SKM-1 treated with dmso at 0.1 percent for 144 hours (cell line): ENCODE data around the gene SMNDC1.
A peak's percentile ranks its signal among the peaks of the same experiment; 100 is the strongest.

ENCODE experiments used
- DNase-seq: peaks from one replicate; lab custom pipeline; 2025; ENCODE audit not compliant: unreplicated experiment; lab: John Stamatoyannopoulos, UW

The SMNDC1 gene

GRCh38 chr10:110327262-110327914, 22.7 kb upstream of the SMNDC1 start:
- no peak for DNase-seq

- DNase-seq = no peak
Measured at GRCh38 chr10:110326351-110327032, 21.8 kb upstream of the SMNDC1 start.

- no peak for DNase-seq
Measured at GRCh38 chr10:110324805-110325280, 20.1 kb upstream of the SMNDC1 start.

- DNase-seq = no peak
Measured at GRCh38 chr10:110324201-110324804, 19.6 kb upstream of the SMNDC1 start.

- DNase-seq = no peak
Measured at GRCh38 chr10:110323503-110323902, 18.8 kb upstream of the SMNDC1 start.

GRCh38 chr10:110321869-110322620, 17.3 kb upstream of the SMNDC1 start:
- no peak for DNase-seq

GRCh38 chr10:110317866-110318850, 13.4 kb upstream of the SMNDC1 start:
- DNase-seq = no peak

- no peak for DNase-seq
Measured at GRCh38 chr10:110313674-110314073, 9.0 kb upstream of the SMNDC1 start.

GRCh38 chr10:110312206-110312605, 7.5 kb upstream of the SMNDC1 start:
- no peak for DNase-seq

GRCh38 chr10:110311357-110311949, 6.7 kb upstream of the SMNDC1 start:
- peak; percentile 22 for DNase-seq

GRCh38 chr10:110310741-110311140, 6.0 kb upstream of the SMNDC1 start:
- no peak for DNase-seq

- no peak for DNase-seq
Measured at GRCh38 chr10:110307805-110308204, 3.1 kb upstream of the SMNDC1 start.

GRCh38 chr10:110306452-110306768, 1.7 kb upstream of the SMNDC1 start:
- DNase-seq = no peak

- DNase-seq = peak; percentile 85
Measured at GRCh38 chr10:110305767-110306451, 1.2 kb upstream of the SMNDC1 start.

GRCh38 chr10:110304394-110304779, 333 bp downstream of the SMNDC1 start:
- no peak for DNase-seq

- DNase-seq = no peak
Measured at GRCh38 chr10:110303681-110304080, 1.0 kb downstream of the SMNDC1 start.

- DNase-seq = no peak
Measured at GRCh38 chr10:110300486-110300986, 4.2 kb downstream of the SMNDC1 start.

GRCh38 chr10:110296966-110297365, 7.8 kb downstream of the SMNDC1 start:
- no peak for DNase-seq

GRCh38 chr10:110286841-110287240, 17.9 kb downstream of the SMNDC1 start:
- DNase-seq = no peak
